ENCODE results near the gene ZNF385C.

The ZNF385C gene

GRCh38 chr17:42124256-42124655 is 26.0 kb upstream of the ZNF385C start:
- DNase-seq = no peak

DNA sequence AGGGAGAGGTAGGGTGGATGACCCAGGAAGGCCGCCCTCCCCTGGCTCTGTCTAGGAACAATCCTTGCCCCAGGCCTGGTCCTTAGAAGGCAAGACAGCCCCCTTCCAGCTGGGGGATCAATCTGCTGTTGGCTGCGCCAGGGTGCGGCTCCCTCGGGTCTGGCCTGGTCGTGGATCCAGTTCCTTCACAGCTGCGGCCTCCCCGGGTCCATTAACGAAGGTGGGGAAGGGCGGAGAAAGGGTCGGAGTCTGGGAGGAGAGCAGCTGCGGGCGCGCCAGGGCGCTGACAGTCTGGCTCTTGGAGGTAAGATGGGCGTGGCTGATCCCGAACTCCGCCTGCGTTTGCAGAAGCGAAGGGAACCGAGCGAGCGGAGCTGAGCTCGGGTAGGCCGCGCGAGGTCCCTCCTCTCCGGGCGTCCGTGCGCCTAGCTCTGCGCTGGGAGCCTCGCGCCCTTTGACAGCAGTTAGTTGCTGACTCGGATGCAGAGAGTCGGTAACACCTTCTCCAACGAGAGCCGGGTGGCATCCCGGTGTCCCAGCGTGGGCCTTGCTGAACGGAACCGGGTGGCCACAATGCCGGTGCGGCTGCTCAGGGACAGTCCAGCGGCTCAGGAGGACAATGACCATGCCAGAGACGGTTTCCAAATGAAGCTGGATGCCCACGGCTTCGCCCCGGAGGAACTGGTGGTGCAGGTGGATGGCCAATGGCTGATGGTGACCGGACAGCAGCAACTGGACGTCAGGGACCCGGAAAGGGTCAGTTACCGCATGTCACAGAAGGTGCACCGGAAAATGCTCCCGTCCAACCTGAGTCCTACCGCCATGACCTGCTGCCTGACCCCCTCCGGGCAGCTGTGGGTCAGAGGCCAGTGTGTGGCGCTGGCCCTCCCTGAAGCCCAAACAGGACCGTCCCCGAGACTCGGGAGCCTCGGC is 24.4 kb upstream of the ZNF385C start, which contains the start of gene HSPB9:
Gene HSPB9 (plus strand): TSS at position 434 of the 933 bp plus-strand sequence. CDS start 47 bp downstream, at position 481.
- DNase-seq = no peak

GRCh38 chr17:42120770-42121769 is 22.8 kb upstream of the ZNF385C start, which contains the start of gene KAT2A:
KAT2A (minus strand) TSS chr17:42121367; CDS start chr17:42121304, 63 bp downstream.
- peak; percentile 79 for DNase-seq

DNA sequence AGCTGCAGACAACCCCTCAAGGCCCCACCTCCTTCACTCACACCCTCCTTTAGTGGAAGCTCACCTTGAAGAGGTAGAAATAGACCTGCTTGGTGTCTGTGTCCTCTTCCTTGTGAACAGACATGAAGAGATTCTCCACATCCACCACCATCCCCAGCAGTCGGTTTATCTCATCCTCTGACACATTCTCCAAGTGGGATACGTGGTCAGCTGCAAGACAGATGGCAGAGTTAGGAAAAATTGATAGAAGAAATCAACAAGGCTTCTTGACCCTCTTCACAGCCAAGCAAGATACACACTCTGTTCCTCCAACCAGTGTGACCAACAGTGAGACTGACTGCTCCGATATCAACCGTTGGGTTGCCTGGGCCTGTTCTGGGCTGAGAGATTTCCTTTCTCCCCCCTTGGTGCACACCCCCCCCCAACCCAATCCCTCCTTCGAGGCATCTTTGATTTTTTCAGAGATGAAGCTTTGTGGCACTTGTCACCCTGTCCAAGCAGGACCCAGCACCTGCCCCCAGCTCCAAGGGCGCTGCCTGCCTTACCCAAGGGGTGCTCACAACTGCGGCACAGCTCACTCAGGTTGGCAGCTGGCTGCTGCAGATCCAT is 22.0 kb upstream of the ZNF385C start:
- no peak for DNase-seq

DNA sequence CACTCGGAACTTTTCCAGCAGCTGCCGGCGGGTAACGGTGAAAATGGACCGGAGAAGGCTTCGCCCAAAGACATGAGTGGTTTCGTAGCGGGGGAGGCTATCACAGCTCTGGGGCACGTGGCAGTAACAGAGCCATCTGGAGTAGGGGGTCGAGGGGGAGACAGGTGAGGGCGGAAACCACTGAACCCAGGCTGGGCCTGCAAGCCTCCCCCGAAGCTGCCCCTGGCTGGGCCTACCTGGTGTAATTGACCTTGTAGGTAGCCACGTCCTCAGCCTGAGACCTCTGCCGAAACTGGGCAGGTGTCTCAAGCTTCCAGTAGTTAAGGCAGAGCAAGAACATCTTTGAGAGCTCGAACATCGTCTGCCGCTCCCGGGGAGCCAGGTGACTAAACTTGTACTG is 21.0 kb upstream of the ZNF385C start:
- no peak for DNase-seq

DNA sequence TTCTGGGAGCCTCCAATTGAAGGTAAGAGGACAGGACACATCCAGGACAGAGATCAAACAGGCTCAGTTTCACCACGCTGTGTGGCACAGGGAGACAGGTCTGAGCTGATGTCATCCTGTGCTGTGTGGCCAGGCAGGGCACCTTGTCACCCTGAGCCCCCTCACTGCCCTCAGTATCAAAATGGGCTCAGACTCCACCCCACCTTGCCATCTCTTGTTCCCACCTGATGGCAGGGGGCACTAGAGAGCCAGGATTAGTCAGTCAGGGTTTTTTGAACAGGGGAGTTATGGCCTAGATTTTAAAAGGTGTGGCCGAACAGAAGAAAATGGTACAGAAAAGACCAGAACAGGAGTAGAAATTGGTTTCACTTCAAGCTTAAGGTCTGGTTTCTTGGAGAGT is 20.3 kb upstream of the ZNF385C start:
- DNase-seq = peak; percentile 13

DNA sequence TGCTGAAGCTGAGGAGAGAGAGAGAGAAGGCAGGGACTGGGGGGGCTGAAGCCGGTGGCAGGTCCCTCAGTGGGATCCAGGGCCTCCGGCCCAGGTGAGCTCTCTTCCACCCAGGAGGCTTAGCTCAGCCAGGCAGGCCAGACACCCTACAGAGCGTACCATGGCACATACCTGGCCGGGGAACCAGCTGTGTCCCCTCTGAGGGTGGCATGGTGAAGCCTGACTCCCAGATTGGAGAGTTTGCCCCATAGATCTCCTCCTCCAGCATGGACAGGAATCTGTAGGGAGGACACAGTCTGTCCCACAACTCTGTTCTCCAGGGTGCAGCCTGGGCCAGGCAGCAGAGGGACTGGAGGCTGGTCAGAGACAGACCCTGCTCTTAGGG is 19.8 kb upstream of the ZNF385C start:
- DNase-seq = no peak

GRCh38 chr17:42117397-42118125 is 19.3 kb upstream of the ZNF385C start:
- no peak for DNase-seq

DNA sequence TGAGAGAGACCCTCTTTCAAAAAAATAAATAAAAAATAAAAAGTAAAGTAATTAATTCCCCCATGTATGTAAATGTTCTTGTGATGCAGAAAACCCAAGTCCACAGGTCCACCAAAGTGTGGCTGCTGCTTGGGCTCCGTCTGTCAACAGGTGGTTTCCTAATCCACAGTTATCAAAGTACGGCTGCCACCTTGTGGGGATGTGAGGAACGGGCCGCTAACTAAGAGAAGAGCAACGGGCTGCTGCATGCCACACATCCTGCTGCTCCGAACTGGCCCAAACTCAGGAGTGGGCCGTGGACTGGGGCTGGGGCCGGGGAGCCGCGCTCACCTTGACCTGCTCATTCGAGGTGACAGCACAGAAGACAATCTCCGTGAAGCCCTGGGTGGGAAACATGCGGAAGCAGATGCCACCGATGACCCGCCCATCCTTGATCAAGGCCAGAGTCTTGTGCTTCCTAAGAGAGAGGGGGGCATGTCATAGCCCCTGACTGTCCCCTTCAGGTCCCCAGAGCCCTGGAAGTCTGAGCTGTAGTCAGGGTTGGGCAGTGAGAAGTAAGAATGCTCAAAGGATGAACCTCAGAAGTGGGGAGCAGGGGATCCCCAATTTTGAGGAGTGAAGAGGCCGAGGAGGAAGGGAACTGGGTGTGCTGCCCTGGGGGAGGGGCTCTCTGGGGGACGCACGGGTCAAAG is 18.6 kb upstream of the ZNF385C start:
- peak; percentile 69 for DNase-seq

GRCh38 chr17:42114118-42114517 is 15.8 kb upstream of the ZNF385C start:
- DNase-seq = no peak

DNA sequence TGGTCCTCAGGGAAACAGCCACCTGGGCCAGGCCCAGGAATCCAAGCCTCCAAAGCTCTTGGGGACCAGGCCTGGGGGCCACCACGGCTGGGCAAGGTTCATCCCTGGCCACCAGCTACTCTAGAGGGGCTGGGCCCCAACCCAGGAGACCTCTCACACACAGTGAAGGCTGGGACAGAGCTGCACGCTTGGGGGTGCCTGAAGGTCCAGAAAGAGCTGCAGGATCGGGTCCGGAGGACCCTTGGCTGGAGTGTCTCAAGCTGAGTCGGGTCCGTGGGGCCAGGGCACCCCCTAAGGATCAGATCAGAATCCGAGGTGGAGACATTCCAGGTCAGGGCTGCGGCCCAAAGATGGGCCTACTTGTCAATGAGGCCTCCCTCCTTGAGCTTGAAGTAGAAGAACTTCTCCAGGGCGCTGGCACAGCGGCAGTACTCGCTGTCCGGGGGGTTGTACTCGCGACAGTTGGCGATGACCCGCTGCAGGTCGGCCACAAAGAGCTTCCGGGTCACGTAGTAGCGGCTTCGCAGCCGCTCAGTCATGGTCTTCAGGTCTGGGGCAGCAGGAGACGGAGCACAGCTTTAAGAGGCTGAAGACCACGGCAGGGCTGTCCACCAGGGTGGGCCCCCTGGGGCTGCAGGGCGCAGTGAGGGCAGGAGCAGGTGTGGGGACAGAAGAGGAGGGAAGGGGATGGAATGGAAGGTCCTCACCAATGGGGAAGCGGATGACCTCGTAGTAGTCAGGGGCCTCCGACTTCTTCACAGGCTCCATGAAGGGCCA is 15.2 kb upstream of the ZNF385C start:
- DNase-seq = no peak

GRCh38 chr17:42112552-42113176 is 14.4 kb upstream of the ZNF385C start, which contains the start of gene DHX58:
DHX58 (minus strand) TSS chr17:42112714; CDS start chr17:42111892, 822 bp downstream.
- peak; percentile 93 for DNase-seq

DNA sequence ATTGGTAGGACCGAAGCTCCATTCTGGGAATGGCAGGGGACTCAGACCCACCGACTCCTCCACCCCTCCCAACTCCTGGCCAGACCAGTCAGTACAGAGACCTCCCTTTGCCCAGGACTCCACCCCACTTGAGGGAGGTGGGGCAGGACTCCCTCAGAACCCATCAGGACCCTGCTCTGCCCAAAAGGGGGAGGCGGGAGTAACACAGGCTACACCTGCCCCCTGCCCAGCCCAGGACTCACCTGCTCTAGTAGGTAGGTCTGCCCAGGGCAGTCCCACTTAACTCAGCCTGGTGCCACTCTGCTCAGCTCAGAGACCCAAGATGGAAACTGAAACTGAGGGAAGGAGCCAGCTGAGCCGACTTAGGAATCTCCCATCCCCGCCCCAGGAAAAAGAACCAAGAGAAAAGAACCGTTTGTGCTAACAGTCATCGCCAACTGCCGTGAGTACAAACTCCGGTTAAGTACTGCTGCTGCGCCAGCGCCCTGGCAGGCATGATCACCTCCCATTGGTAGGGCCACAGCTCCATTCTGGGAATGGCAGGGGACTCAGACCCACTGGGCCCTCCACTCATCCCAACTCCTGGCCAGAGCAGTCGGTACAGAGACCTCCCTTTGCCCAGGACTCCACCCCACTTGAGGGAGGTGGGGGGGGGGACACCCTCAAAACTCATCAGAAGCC is 13.7 kb upstream of the ZNF385C start:
- DNase-seq = no peak

DNA sequence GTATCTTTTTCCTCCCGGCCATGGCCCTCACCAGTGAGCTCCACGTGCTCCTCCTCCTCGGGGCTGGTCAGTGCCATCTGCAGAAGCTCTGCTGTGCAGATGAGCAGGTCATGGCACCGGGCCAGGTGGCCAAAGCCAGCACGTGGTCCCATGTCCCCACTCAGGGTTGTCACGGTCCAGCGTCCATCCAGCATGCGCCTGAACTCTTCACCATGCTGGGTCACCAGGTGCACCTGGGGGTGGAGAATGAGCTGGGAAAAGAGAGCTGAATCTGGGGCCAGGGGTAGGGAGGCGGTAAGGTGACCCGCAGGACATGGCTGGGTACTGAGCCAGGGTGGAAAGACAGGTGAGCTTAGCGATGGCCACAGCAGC is 13.0 kb upstream of the ZNF385C start:
- DNase-seq = no peak

DNA sequence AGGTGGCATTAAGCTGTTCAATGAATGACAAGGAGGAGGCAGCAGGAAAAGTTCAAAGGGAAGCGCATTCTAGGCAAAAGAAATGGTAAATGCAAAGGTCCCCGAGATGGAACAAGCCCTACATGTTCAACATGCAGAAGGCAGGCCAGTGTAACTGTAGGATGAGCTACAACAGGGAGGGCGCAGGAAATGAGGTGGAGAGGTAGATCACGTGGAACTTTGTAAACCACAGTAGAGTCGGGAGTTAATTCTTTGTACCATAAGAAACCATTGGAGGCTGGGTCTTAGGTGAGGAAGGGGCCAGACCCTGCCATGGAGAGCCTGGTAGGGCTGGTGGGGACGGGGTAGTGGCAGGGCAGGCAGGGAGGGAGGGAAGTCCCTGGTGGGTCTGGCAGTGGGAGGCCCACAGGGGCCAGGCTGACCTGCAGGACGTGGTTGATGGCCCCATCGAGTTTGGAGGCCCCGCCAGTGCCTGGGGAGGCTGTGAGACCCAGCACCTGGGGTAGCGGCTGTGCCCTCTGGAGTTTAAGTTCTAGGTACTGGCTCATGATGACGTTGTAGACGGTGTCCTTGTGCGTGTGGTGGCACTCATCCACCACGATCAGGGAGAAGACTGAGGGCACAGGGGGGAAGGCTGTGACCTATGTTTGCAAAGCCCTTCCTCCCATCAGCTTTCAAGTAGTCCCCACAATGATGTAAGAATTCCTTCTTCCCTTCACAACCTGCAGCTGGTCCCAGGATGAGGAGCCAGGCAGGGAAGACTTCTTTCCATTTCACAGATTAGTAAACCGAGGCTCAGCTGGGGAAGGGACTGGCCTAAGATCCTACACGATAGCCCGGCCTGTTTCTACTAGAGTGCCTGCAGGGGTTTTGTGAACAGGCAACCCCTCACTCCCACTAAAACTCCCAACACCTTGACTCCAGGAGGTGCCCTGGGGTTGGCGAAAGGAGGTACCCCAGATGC is 12.3 kb upstream of the ZNF385C start:
- no peak for DNase-seq

GRCh38 chr17:42109086-42109485 is 10.8 kb upstream of the ZNF385C start:
- DNase-seq = no peak

GRCh38 chr17:42107597-42108576 is 9.6 kb upstream of the ZNF385C start:
- DNase-seq = no peak

Measured in KG1 (cell line).